Measurements from ENCODE around the gene DNPH1.

GRCh38 chr6:43183441-43183840 lies 45.8 kb downstream of the DNPH1 start:
- TF ChIP-seq CTCF (IDR thresholded peaks at IDR 0.05; ENCODE audit: poor library complexity, severe bottlenecking): no peak
- TF ChIP-seq TAF1 (IDR thresholded peaks at IDR 0.05; ENCODE audit: low read depth): no peak
- TF ChIP-seq EP300 (conservative IDR thresholded peaks at IDR 0.05; ENCODE audit: poor library complexity, severe bottlenecking): no peak

Measured in neural cell (in vitro differentiated cells).